ENCODE results near the gene RNF212B.
"Not testable (repeated sequence)": the region's sequence is repeated elsewhere in the genome, so short reads cannot be mapped to it uniquely, and the experiment has no call there.

Gene RNF212B

DNA sequence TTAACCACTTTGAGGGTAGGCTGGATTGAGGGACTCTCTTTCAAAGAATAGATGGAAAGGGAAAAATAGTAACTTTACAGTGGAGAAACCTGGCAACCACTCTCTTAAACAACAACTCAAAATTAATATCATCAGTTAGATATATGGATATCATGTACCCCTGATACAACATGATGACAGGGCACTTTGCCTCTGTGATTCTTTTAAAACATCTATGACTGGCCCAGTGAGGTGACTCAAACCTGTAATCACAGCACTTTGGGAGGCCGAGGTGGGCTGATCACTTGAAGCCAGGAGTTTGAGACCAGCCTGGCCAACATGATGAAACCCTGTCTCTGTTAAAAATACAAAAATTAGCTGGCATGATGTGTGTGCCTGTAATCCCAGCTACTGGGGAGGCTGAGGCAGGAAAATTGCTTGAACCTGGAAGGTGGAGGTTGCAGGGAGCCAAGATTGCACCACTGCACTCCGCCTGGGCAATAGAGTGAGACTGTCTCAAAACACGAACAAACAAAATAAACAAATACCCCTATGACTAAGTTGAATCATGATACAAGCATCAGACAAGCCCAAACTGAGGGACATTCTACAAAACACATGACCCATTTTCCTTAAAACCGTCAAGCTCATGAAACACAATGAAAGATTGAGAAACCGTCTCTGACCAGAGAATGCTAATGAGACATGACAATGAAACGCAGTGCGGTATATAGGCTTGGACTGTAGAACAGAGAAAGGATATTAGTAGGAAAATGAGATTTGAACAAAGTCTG, 27.9 kb upstream of the RNF212B start:
- no peak overlapping the region for H3K27ac ChIP-seq (ENCODE audit: low read depth, low read length)
- H3K27me3 ChIP-seq (ENCODE audit: control insufficient read depth in 1 of 2, insufficient read depth in 2 of 2, low read length in 2 of 2): no peaks in the 10 kb centered on the region
- peaks cover 0 to 1% of the 10 kb centered on the region in 2 donors for H3K9me3 ChIP-seq (ENCODE audit: control insufficient read depth in 1 of 2, low read length in 2 of 2)
- no peaks in the 10 kb centered on the region for H3K36me3 ChIP-seq (ENCODE audit: control insufficient read depth in 1 of 2, insufficient read depth in 2 of 2, low read length in 2 of 2)
- no peak overlapping the region for H3K4me3 ChIP-seq (ENCODE audit: low read depth in 1 of 2, low read length in 2 of 2)
- no peaks in the 10 kb centered on the region for H3K4me1 ChIP-seq (ENCODE audit: control insufficient read depth in 1 of 2, insufficient read depth in 2 of 2, low read length in 2 of 2)
- H3K9ac ChIP-seq (ENCODE audit: low read depth in 1 of 2, low read length in 2 of 2): no peak overlapping the region

GRCh38 chr14:23215421-23215820, 22.3 kb upstream of the RNF212B start:
- peaks cover 5 to 10% of the 10 kb centered on the region in 2 donors for H3K9me3 ChIP-seq (ENCODE audit: control insufficient read depth in 1 of 2, low read length in 2 of 2)
- H3K27ac ChIP-seq (ENCODE audit: low read depth, low read length): no peak overlapping the region
- H3K4me3 ChIP-seq (ENCODE audit: low read depth in 1 of 2, low read length in 2 of 2): no peak overlapping the region
- H3K27me3 ChIP-seq (ENCODE audit: control insufficient read depth in 1 of 2, insufficient read depth in 2 of 2, low read length in 2 of 2): no peaks in the 10 kb centered on the region
- no peaks in the 10 kb centered on the region for H3K4me1 ChIP-seq (ENCODE audit: control insufficient read depth in 1 of 2, insufficient read depth in 2 of 2, low read length in 2 of 2)
- no peaks in the 10 kb centered on the region for H3K36me3 ChIP-seq (ENCODE audit: control insufficient read depth in 1 of 2, insufficient read depth in 2 of 2, low read length in 2 of 2)
- no peak overlapping the region for H3K9ac ChIP-seq (ENCODE audit: low read depth in 1 of 2, low read length in 2 of 2)

- Histone ChIP-seq H3K9ac (ENCODE audit: low read depth in 1 of 2, low read length in 2 of 2) (no peak overlapping the region), H3K9me3 (ENCODE audit: control insufficient read depth in 1 of 2, low read length in 2 of 2) (peaks cover 5 to 10% of the 10 kb centered on the region in 2 donors), H3K27me3 (ENCODE audit: control insufficient read depth in 1 of 2, insufficient read depth in 2 of 2, low read length in 2 of 2) (no peaks in the 10 kb centered on the region), H3K4me3 (ENCODE audit: low read depth in 1 of 2, low read length in 2 of 2) (no peak overlapping the region), H3K27ac (ENCODE audit: low read depth, low read length) (no peak overlapping the region), H3K36me3 (ENCODE audit: control insufficient read depth in 1 of 2, insufficient read depth in 2 of 2, low read length in 2 of 2) (no peaks in the 10 kb centered on the region), H3K4me1 (ENCODE audit: control insufficient read depth in 1 of 2, insufficient read depth in 2 of 2, low read length in 2 of 2) (no peaks in the 10 kb centered on the region)
These were observed 20.4 kb upstream of the RNF212B start for GRCh38 chr14:23217032-23218020.

DNA sequence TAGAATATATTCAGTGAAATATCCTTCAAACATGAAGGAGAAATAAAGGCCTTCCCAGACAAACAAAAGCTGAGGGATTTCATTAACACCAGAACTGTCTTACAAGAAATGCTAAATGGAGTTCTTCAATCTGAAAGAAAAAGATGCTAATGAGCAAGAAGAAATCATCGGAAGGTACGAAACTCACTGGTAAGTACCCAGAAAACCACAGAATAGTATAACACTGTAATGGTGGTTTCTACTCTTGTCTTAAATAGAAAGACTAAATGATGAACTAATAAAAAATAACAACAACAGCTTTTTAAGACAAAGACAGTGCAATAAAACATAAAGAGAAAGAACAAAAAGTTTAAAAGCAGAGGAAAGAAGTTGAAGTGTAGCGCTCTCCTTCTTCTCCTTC, 18.7 kb upstream of the RNF212B start:
- peaks cover 5 to 10% of the 10 kb centered on the region in 2 donors for H3K9me3 ChIP-seq (ENCODE audit: control insufficient read depth in 1 of 2, low read length in 2 of 2)
- H3K36me3 ChIP-seq (ENCODE audit: control insufficient read depth in 1 of 2, insufficient read depth in 2 of 2, low read length in 2 of 2): no peaks in the 10 kb centered on the region
- H3K9ac ChIP-seq (ENCODE audit: low read depth in 1 of 2, low read length in 2 of 2): no peak overlapping the region
- no peak overlapping the region for H3K27ac ChIP-seq (ENCODE audit: low read depth, low read length)
- H3K4me1 ChIP-seq (ENCODE audit: control insufficient read depth in 1 of 2, insufficient read depth in 2 of 2, low read length in 2 of 2): no peaks in the 10 kb centered on the region
- H3K4me3 ChIP-seq (ENCODE audit: low read depth in 1 of 2, low read length in 2 of 2): no peak overlapping the region
- no peaks in the 10 kb centered on the region for H3K27me3 ChIP-seq (ENCODE audit: control insufficient read depth in 1 of 2, insufficient read depth in 2 of 2, low read length in 2 of 2)

GRCh38 chr14:23224958-23225357, 12.8 kb upstream of the RNF212B start:
- H3K9ac ChIP-seq (ENCODE audit: low read depth in 1 of 2, low read length in 2 of 2); H3K36me3 ChIP-seq (ENCODE audit: control insufficient read depth in 1 of 2, insufficient read depth in 2 of 2, low read length in 2 of 2); H3K4me3 ChIP-seq (ENCODE audit: low read depth in 1 of 2, low read length in 2 of 2); H3K27me3 ChIP-seq (ENCODE audit: control insufficient read depth in 1 of 2, insufficient read depth in 2 of 2, low read length in 2 of 2); H3K9me3 ChIP-seq (ENCODE audit: control insufficient read depth in 1 of 2, low read length in 2 of 2); H3K4me1 ChIP-seq (ENCODE audit: control insufficient read depth in 1 of 2, insufficient read depth in 2 of 2, low read length in 2 of 2); H3K27ac ChIP-seq (ENCODE audit: low read depth, low read length): not testable (repeated sequence)

GRCh38 chr14:23227566-23227965, 10.2 kb upstream of the RNF212B start:
- Histone ChIP-seq H3K36me3 (ENCODE audit: control insufficient read depth in 1 of 2, insufficient read depth in 2 of 2, low read length in 2 of 2) (no peaks in the 10 kb centered on the region), H3K27me3 (ENCODE audit: control insufficient read depth in 1 of 2, insufficient read depth in 2 of 2, low read length in 2 of 2) (no peaks in the 10 kb centered on the region), H3K9ac (ENCODE audit: low read depth in 1 of 2, low read length in 2 of 2) (no peak overlapping the region), H3K4me3 (ENCODE audit: low read depth in 1 of 2, low read length in 2 of 2) (no peak overlapping the region), H3K27ac (ENCODE audit: low read depth, low read length) (no peak overlapping the region), H3K4me1 (ENCODE audit: control insufficient read depth in 1 of 2, insufficient read depth in 2 of 2, low read length in 2 of 2) (no peaks in the 10 kb centered on the region), H3K9me3 (ENCODE audit: control insufficient read depth in 1 of 2, low read length in 2 of 2) (no peaks in the 10 kb centered on the region)

DNA sequence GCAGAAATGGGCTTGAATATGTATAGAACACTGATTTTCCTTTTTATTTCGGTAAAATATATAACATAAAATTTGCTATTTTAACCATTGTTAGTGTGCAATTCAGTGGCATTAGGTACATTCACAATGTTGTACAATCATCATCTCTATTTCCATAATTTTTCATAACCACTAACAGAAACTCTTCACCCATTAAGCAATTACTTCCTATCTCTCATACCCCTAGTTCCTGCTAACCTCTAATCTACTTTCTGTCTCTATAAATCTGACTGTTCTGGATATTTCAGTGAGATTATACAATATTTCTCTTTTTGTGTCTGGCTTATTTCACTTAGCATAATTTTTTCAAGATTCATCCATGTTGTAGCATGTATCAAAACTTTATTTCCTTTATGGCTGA, 8.9 kb upstream of the RNF212B start:
- Histone ChIP-seq H3K9ac (ENCODE audit: low read depth in 1 of 2, low read length in 2 of 2) (no peak overlapping the region), H3K4me3 (ENCODE audit: low read depth in 1 of 2, low read length in 2 of 2) (no peak overlapping the region), H3K9me3 (ENCODE audit: control insufficient read depth in 1 of 2, low read length in 2 of 2) (no peaks in the 10 kb centered on the region), H3K27ac (ENCODE audit: low read depth, low read length) (no peak overlapping the region), H3K4me1 (ENCODE audit: control insufficient read depth in 1 of 2, insufficient read depth in 2 of 2, low read length in 2 of 2) (no peaks in the 10 kb centered on the region), H3K36me3 (ENCODE audit: control insufficient read depth in 1 of 2, insufficient read depth in 2 of 2, low read length in 2 of 2) (no peaks in the 10 kb centered on the region), H3K27me3 (ENCODE audit: control insufficient read depth in 1 of 2, insufficient read depth in 2 of 2, low read length in 2 of 2) (no peaks in the 10 kb centered on the region)

- not testable (repeated sequence) for H3K4me3 ChIP-seq (ENCODE audit: low read depth in 1 of 2, low read length in 2 of 2); H3K27ac ChIP-seq (ENCODE audit: low read depth, low read length); H3K27me3 ChIP-seq (ENCODE audit: control insufficient read depth in 1 of 2, insufficient read depth in 2 of 2, low read length in 2 of 2); H3K9me3 ChIP-seq (ENCODE audit: control insufficient read depth in 1 of 2, low read length in 2 of 2); H3K9ac ChIP-seq (ENCODE audit: low read depth in 1 of 2, low read length in 2 of 2); H3K4me1 ChIP-seq (ENCODE audit: control insufficient read depth in 1 of 2, insufficient read depth in 2 of 2, low read length in 2 of 2); H3K36me3 ChIP-seq (ENCODE audit: control insufficient read depth in 1 of 2, insufficient read depth in 2 of 2, low read length in 2 of 2)
These were observed 5.4 kb upstream of the RNF212B start for GRCh38 chr14:23232241-23232808.

GRCh38 chr14:23240661-23241060, 2.9 kb downstream of the RNF212B start:
- Histone ChIP-seq H3K4me3 (ENCODE audit: low read depth in 1 of 2, low read length in 2 of 2) (no peak overlapping the region), H3K27ac (ENCODE audit: low read depth, low read length) (no peak overlapping the region), H3K4me1 (ENCODE audit: control insufficient read depth in 1 of 2, insufficient read depth in 2 of 2, low read length in 2 of 2) (peaks cover 4 to 21% of the 10 kb centered on the region in 2 donors), H3K9ac (ENCODE audit: low read depth in 1 of 2, low read length in 2 of 2) (no peak overlapping the region), H3K36me3 (ENCODE audit: control insufficient read depth in 1 of 2, insufficient read depth in 2 of 2, low read length in 2 of 2) (no peaks in the 10 kb centered on the region), H3K27me3 (ENCODE audit: control insufficient read depth in 1 of 2, insufficient read depth in 2 of 2, low read length in 2 of 2) (no peaks in the 10 kb centered on the region), H3K9me3 (ENCODE audit: control insufficient read depth in 1 of 2, low read length in 2 of 2) (no peaks in the 10 kb centered on the region)
